GM12873 (cell line): ENCODE results near the gene PPP1R13B.

Experiments used
- CTCF ChIP-seq: IDR thresholded peaks from 2 replicates; pipeline ENCODE4 v1.5.1; 2012; ENCODE audit warnings: low read depth, mild to moderate bottlenecking, moderate library complexity, low read length, control low read depth; ENCODE audit not compliant: insufficient read depth; ENCODE audit errors: missing control alignments

PPP1R13B gene

GRCh38 chr14:103847451-103848174 is at the start of gene PPP1R13B:
Gene PPP1R13B (minus strand): TSS chr14:103847575. CDS start chr14:103847307, 268 bp downstream.
- no peak for TF ChIP-seq CTCF

GRCh38 chr14:103896578-103896977 is 49.2 kb upstream of the PPP1R13B start:
- TF ChIP-seq CTCF = no peak

GRCh38 chr14:103894723-103895059 is 47.3 kb upstream of the PPP1R13B start:
- TF ChIP-seq CTCF = no peak

- TF ChIP-seq CTCF = no peak
Observed at GRCh38 chr14:103894034-103894722, 46.8 kb upstream of the PPP1R13B start.

GRCh38 chr14:103892247-103892646 is 44.9 kb upstream of the PPP1R13B start:
- TF ChIP-seq CTCF = no peak

GRCh38 chr14:103891667-103892215 is 44.4 kb upstream of the PPP1R13B start:
- TF ChIP-seq CTCF = no peak
